NCI-H446 treated with DMSO at 0.1 percent for 48 hours (cell line): Measurements from ENCODE around the gene SEC24C.

Source experiments
- DNase-seq: peaks from one replicate; lab custom pipeline; 2025; lab: John Stamatoyannopoulos, UW

Gene SEC24C

GRCh38 chr10:73813333-73813732 lies 69.2 kb downstream of the SEC24C start:
- DNase-seq: no peak

GRCh38 chr10:73814276-73814895 lies 70.2 kb downstream of the SEC24C start:
- DNase-seq: no peak

DNA sequence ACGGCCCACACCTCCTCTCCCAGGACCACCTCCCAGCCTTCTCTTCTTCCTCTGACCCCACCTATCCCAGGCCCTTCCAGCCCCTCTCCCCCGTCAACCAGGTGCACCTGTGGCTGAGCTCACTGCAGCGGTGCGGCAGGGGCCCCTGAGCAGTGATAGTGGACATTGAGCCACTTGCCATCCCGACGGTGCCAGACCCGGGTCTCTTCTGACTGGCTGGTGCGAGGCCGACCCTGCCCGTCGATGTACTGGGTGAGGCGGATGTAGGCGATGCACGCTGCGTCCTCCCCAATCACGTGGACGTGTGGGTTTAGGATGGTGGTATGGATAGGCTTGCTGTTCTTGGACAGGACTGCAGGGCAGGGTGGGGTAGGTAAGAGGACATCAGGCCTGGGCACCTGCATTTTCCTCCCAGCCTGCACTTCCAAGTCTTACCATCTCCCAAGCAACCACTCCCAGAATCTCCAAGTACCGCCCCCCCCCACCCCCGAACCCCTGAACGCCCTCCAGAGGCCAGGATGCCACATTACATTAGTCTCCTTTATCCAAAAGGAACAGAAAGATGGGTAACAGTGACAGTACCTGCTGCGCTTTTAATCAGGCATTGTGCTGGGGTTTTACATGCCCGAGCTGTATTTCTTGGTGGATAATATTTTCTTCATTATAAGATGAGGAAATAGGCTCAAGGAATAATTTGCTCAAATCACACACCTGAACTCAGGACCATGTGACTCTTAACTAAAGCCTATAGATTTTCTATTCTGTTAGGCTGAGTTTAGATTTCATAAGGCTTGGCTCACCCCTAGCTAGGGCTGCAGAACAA lies 70.9 kb downstream of the SEC24C start:
- DNase-seq: no peak

- no peak for DNase-seq
Observed at GRCh38 chr10:73815719-73816030, 71.5 kb downstream of the SEC24C start.

GRCh38 chr10:73816917-73817729 lies 73.0 kb downstream of the SEC24C start:
- no peak for DNase-seq

DNA sequence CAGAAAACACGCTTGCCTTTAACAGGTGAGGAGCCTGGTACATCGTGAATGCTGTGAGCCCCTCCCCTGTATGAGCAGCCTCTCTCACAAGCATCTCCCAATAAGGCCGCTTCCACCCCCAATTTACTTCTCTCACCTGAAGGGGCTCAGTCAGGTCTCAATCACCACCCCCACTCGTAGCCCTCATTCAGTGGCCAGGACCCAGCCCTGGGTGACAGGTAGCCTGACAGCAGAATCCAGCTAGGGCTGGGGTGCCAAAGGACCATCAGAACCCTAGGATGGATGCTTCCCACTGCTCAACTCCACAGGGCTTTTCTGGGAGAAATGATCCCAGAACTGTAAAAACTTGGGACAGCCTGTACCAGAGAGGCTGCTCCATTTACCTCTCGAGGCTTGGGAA lies 73.7 kb downstream of the SEC24C start:
- DNase-seq: no peak

- DNase-seq: no peak
Observed at GRCh38 chr10:73818402-73818801, 74.2 kb downstream of the SEC24C start.

DNA sequence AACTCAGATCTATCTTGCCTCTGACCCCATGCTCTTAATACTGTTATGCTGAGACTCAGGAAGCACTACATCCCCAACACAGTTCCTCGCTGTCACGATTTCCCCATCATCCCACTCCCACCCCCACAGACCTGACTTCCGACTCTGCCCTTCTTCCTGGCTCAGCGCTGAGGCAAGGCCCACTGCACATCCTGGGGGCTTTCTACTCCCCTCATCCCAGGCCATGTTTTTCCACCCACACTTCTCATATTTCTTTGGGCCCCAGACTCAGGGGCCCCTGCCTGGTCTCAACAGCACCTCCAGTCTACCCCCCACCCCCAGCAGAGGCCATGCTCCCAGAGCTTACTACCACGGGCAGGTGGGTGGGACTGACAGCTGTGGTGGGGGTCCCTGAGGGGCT lies 74.9 kb downstream of the SEC24C start:
- no peak for DNase-seq

DNA sequence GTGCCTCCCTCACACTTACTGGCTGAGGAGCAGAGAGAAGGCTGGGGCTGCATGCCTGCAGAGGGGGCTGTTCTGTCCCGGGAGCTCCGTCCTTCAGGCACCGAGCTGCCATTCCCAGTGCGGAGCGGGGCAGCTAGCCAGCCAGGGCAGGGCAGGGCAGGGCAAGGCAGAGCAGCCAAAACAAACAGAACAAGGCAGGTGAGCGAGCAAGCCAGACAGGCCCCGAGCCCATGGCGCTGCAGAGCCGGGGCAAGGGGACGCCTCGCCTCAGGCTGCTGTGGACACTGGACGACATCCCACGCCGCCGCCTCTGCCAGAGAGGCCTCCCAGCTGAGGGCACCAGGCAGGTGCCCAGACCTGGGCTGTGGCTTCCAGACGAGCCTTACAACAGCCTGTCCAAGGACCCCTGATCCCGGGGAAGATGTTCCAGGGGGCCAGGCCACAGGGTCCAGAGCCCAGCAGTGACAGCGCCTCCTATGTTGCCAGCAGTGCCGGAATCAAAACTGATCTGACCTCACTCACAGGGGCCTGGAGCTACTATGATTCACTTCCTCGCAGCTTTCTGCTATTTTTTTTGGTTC lies 75.4 kb downstream of the SEC24C start:
- no peak for DNase-seq
